H7 (cell line): Measurements from ENCODE around the gene ZNF316. TPM values are rescaled to one million over a fixed set of nuclear protein-coding genes. Genes with fewer than 3 reads are reported as not detected.
"Not testable (repeated sequence)": the region's sequence is repeated elsewhere in the genome, so short reads cannot be mapped to it uniquely, and the experiment has no call there.

Experiments used
- DNase-seq: peaks from one replicate; pipeline ENCODE4 v3.0.0; 2012
- H3K27me3 ChIP-seq: 2 replicates; pipeline ENCODE4 v1.6.0; 2011; ENCODE audit warnings: mild to moderate bottlenecking, low read length; ENCODE audit not compliant: control insufficient read depth, insufficient read depth
- H3K36me3 ChIP-seq: replicated peaks from 2 replicates; pipeline ENCODE4 v1.5.1; 2011; ENCODE audit warnings: low read length; ENCODE audit not compliant: control insufficient read depth, insufficient read depth
- H3K4me3 ChIP-seq: 2 replicates; pipeline ENCODE4 v1.5.1; 2011; ENCODE audit warnings: low read depth, mild to moderate bottlenecking, control low read depth, low read length, moderate library complexity; ENCODE audit not compliant: insufficient read depth
- total RNA-seq: library from RNA; depleted of rRNA; stranded (reverse); fragments of >200 nt; shearing (Covaris generic); gene quantifications from 2 replicates; pipeline ENCODE4 v1.2.3, GENCODE V29; 2014; rRNA removed

Gene ZNF316
- total RNA-seq, 1 experiment from 2014 or later: 7.6 TPM

GRCh38 chr7:6656413-6656812 lies 19.3 kb downstream of the ZNF316 start:
- peak; percentile 20 for DNase-seq
- Histone ChIP-seq H3K27me3 (no peaks in the 10 kb centered on the region), H3K4me3 (no peak overlapping the region), H3K36me3 (no peaks in the 10 kb centered on the region)

GRCh38 chr7:6658618-6659345 lies 21.7 kb downstream of the ZNF316 start:
- Histone ChIP-seq H3K36me3 (no peaks in the 10 kb centered on the region), H3K27me3 (no peaks in the 10 kb centered on the region), H3K4me3 (no peak overlapping the region)
- DNase-seq: peak; percentile 40

GRCh38 chr7:6670851-6671250 lies 33.7 kb downstream of the ZNF316 start:
- not testable (repeated sequence) for DNase-seq, H3K36me3 ChIP-seq, H3K27me3 ChIP-seq, H3K4me3 ChIP-seq

DNA sequence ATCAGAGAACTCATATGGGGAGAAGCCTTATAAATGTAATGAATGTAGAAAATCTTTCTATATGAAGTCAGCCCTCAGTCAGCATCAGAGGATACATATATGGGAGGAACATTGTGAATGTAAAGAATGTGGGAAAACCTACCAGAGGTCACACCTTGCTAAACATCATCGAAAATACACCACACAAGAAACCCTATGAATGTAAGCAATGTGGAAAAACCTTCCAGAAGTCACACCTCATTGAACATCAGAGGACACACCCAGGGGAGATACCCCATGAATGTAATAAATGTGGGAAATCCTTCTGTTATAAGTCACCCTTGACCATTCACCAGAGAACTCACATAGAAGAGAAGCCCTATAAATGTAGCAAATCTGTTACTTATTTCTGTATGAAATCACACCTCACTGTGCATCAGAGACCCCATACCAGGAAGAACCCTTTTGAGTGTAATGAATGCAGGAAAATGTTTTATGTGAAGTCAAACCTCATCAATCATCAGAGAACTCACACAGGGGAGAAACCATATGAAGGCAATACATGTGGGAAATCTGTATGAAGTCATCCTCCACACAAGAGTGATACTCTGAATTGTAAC lies 38.8 kb downstream of the ZNF316 start:
- no peak for DNase-seq
- Histone ChIP-seq H3K36me3 (peaks cover 6% of the 10 kb centered on the region), H3K27me3 (no peaks in the 10 kb centered on the region), H3K4me3 (no peak overlapping the region)

- DNase-seq: no peak
- no peak overlapping the region for H3K4me3 ChIP-seq
- no peaks in the 10 kb centered on the region for H3K36me3 ChIP-seq
- no peaks in the 10 kb centered on the region for H3K27me3 ChIP-seq
These were observed 43.0 kb downstream of the ZNF316 start for GRCh38 chr7:6680146-6680545.

GRCh38 chr7:6691103-6691502 lies 54.0 kb downstream of the ZNF316 start:
- Histone ChIP-seq H3K36me3 (peaks cover 61% of the 10 kb centered on the region), H3K27me3 (no peaks in the 10 kb centered on the region), H3K4me3 (no peak overlapping the region)
- no peak for DNase-seq

GRCh38 chr7:6691609-6692106 lies 54.5 kb downstream of the ZNF316 start:
- H3K4me3 ChIP-seq: no peak overlapping the region
- peaks cover 66% of the 10 kb centered on the region for H3K36me3 ChIP-seq
- no peak for DNase-seq

GRCh38 chr7:6700793-6701192 lies 63.7 kb downstream of the ZNF316 start:
- no peak for DNase-seq
- Histone ChIP-seq H3K36me3 (peaks cover 45% of the 10 kb centered on the region), H3K4me3 (no peak overlapping the region), H3K27me3 (no peaks in the 10 kb centered on the region)

More at GRCh38 chr7:6691609-6692106, 54.5 kb downstream of the ZNF316 start:
- no peaks in the 10 kb centered on the region for H3K27me3 ChIP-seq

GRCh38 chr7:6701860-6702259 lies 64.7 kb downstream of the ZNF316 start:
- DNase-seq: no peak
- Histone ChIP-seq H3K4me3 (no peak overlapping the region), H3K27me3 (no peaks in the 10 kb centered on the region), H3K36me3 (peaks cover 37% of the 10 kb centered on the region)

Other genes with a start within 250 kb of the ZNF316 start
- 38.2 and 40.6 TPM in 2 replicates for gene DAGLB, start 189.4 kb upstream of the ZNF316 start, total RNA-seq
- gene KDELR2, start 153.2 kb upstream of the ZNF316 start, total RNA-seq: 60.9 and 64.1 TPM in 2 replicates
- gene GRID2IP, start 85.9 kb upstream of the ZNF316 start, total RNA-seq: 0.28 and 0.33 TPM in 2 replicates
- 54.8 and 63.2 TPM in 2 replicates for gene ZDHHC4, start 59.9 kb upstream of the ZNF316 start, total RNA-seq
- 24.7 and 30.7 TPM in 2 replicates for gene INTS15, start 47.3 kb upstream of the ZNF316 start, total RNA-seq
- 6.4 and 6.5 TPM in 2 replicates for gene ZNF853, start 21.7 kb upstream of the ZNF316 start, total RNA-seq
- 13.8 and 16.7 TPM in 2 replicates for gene ZNF12, start 69.6 kb downstream of the ZNF316 start, total RNA-seq
- 0.31 and 0.37 TPM in 2 replicates for gene RSPH10B2, start 116.8 kb downstream of the ZNF316 start, total RNA-seq
- 40.3 and 40.5 TPM in 2 replicates for gene CCZ1B, start 189.0 kb downstream of the ZNF316 start, total RNA-seq